ENCODE results near the gene RAD23B.

DNA sequence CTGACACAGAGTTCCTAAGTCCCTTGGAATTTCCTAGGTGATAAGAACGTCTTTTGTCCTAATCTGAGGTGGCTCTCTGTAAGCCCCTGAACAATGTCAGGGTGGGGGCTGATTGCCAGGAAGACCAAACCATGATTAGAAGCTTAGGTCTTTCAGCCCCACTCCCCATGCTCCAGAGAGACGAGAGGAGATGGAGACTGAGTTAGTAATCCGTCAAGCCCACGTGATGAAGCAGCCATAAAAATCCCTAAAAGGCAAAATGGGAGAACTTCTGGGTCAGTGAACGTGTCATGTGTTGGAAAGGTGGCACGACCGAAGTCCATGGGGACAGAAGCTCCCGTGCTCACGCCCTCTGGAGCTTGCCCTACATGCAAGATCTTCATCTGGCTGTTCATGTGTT is 85.6 kb downstream of the RAD23B start:
- TF ChIP-seq, protein P1, sequence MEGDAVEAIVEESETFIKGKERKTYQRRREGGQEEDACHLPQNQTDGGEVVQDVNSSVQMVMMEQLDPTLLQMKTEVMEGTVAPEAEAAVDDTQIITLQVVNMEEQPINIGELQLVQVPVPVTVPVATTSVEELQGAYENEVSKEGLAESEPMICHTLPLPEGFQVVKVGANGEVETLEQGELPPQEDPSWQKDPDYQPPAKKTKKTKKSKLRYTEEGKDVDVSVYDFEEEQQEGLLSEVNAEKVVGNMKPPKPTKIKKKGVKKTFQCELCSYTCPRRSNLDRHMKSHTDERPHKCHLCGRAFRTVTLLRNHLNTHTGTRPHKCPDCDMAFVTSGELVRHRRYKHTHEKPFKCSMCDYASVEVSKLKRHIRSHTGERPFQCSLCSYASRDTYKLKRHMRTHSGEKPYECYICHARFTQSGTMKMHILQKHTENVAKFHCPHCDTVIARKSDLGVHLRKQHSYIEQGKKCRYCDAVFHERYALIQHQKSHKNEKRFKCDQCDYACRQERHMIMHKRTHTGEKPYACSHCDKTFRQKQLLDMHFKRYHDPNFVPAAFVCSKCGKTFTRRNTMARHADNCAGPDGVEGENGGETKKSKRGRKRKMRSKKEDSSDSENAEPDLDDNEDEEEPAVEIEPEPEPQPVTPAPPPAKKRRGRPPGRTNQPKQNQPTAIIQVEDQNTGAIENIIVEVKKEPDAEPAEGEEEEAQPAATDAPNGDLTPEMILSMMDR (IDR thresholded peaks at IDR 0.05; ENCODE audit: insufficient read depth, low read depth, low read length), result no peak
- no peak for TF ChIP-seq EZH2 (IDR thresholded peaks at IDR 0.05; ENCODE audit: insufficient read depth, low read length)
